Measurements from ENCODE around the gene AFAP1.

DNA sequence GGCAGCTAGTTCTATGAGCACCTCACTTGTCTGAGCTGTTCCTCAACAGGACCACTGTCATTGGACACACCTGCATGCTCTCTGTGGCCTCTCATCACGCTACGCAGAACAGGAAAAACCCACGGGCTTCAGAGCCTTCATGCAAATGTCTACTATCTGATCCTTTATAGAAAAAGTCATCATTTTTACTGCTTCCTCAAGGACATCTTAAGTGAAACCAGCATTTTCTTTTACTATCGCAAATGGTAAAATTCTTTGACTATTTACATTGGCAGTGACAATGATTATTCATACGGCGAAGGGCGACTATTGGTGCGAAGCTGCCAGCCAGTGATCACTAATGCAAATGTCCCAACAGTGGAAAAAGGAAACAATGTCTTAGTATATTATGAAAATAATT lies 147.0 kb downstream of the AFAP1 start:
- TF ChIP-seq, protein P1, sequence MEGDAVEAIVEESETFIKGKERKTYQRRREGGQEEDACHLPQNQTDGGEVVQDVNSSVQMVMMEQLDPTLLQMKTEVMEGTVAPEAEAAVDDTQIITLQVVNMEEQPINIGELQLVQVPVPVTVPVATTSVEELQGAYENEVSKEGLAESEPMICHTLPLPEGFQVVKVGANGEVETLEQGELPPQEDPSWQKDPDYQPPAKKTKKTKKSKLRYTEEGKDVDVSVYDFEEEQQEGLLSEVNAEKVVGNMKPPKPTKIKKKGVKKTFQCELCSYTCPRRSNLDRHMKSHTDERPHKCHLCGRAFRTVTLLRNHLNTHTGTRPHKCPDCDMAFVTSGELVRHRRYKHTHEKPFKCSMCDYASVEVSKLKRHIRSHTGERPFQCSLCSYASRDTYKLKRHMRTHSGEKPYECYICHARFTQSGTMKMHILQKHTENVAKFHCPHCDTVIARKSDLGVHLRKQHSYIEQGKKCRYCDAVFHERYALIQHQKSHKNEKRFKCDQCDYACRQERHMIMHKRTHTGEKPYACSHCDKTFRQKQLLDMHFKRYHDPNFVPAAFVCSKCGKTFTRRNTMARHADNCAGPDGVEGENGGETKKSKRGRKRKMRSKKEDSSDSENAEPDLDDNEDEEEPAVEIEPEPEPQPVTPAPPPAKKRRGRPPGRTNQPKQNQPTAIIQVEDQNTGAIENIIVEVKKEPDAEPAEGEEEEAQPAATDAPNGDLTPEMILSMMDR (IDR thresholded peaks at IDR 0.05) = no peak
- no peak for TF ChIP-seq EZH2 (IDR thresholded peaks at IDR 0.05)

Measured in neural progenitor cell (in vitro differentiated cells).